K562 (cell line): ENCODE data around the gene KRTAP5-6. TPM values are rescaled to one million over a fixed set of nuclear protein-coding genes. Genes with fewer than 3 reads are reported as not detected.

Experiments
- ATAC-seq: fragments of 200-7000 bp; cut with Tn5 transposase; 3 replicates; pipeline ENCODE4 v1.9.1; 2020; ENCODE audit warnings: moderate library complexity
- BruUV-seq: library from RNA; stranded (reverse); fragments of 400-500 nt; replicated peaks from 2 replicates; lab custom pipeline; 2021; lab: Mats Ljungman, UMichigan
- CTCF ChIA-PET: fragments of 300-600 bp; formaldehyde crosslinking; extraction: SDS; loops from one replicate; lab custom pipeline; 2021; ENCODE audit warnings: low intra/inter-chr PET ratio; lab: Yijun Ruan, JAX
- POLR2A ChIA-PET: fragments of 300-600, 350-650 bp; sonication (Branson Sonifier 250); formaldehyde crosslinking; extraction: SDS; loops from one replicate; lab custom pipeline; 2021; ENCODE audit warnings: antibody characterized with exemption, inconsistent platforms; lab: Yijun Ruan, JAX
- DNase-seq, 4 experiments: peaks; one replicate each; pipeline versions ENCODE4 v3.0.0 to v3.0.0-alpha.2; 2011 to 2018; ENCODE audit warnings: low spot score in 3 of 4, mixed read lengths in 3 of 4; ENCODE audit errors: extremely low read depth in 1 of 4
- FAIRE-seq: peaks from 2 replicates; lab custom pipeline; 2011; peaks lifted over from hg19 to GRCh38; lab: Jason Lieb, UNC
- H2AFZ ChIP-seq: 2 replicates; pipeline ENCODE4 v1.6.0; 2011; ENCODE audit warnings: low read depth, low read length, control low read depth, inconsistent platforms
- H3K27ac ChIP-seq: fragments of 200-600 bp; 3 replicates; pipeline ENCODE4 v1.8.0; 2011; ENCODE audit warnings: low read depth, mild to moderate bottlenecking, control low read depth, inconsistent platforms, low read length, moderate library complexity, mixed read lengths; ENCODE audit errors: extremely low read depth
- H3K27me3 ChIP-seq, 2 experiments: fragments of 300-600 bp in 1 of 2; 2 replicates in 1 of 2; 3 replicates in 1 of 2; pipeline versions ENCODE4 v1.6.0 to v1.8.0; 2011; ENCODE audit warnings: inconsistent platforms in 2 of 2, low read length in 2 of 2, mild to moderate bottlenecking in 1 of 2, mixed read lengths in 1 of 2, moderate library complexity in 1 of 2; ENCODE audit not compliant: control insufficient read depth in 2 of 2, insufficient read depth in 2 of 2
- H3K36me3 ChIP-seq: fragments of 300-600 bp; 3 replicates; pipeline ENCODE4 v1.8.0; 2011; ENCODE audit warnings: mild to moderate bottlenecking, low read length, inconsistent platforms; ENCODE audit not compliant: control insufficient read depth, insufficient read depth
- H3K4me1 ChIP-seq, 2 experiments: fragments of 200-600 bp in 1 of 2; replicated peaks in 1 of 2; 2 replicates in 1 of 2; 3 replicates in 1 of 2; pipeline versions ENCODE4 v1.5.1 to v1.8.0; 2011; ENCODE audit warnings: inconsistent platforms in 2 of 2, low read length in 2 of 2, mild to moderate bottlenecking in 1 of 2, mixed read lengths in 1 of 2, moderate library complexity in 1 of 2; ENCODE audit not compliant: control insufficient read depth in 2 of 2, insufficient read depth in 2 of 2
- H3K4me2 ChIP-seq: 2 replicates; pipeline ENCODE4 v1.6.1; 2011; ENCODE audit warnings: low read length, control low read depth, inconsistent platforms, mixed read lengths; ENCODE audit not compliant: insufficient read depth
- H3K4me3 ChIP-seq: fragments of 200-600 bp; sonication (generic), shearing (Covaris generic); 2 replicates; pipeline ENCODE4 v1.5.1; 2016; ENCODE audit warnings: control low read depth, inconsistent platforms
- H3K79me2 ChIP-seq: fragments of 200-600 bp; 3 replicates; pipeline ENCODE4 v1.8.0; 2011; ENCODE audit warnings: low read length, inconsistent platforms; ENCODE audit not compliant: control insufficient read depth, insufficient read depth
- H3K9ac ChIP-seq, 2 experiments: 2 replicates each; pipeline versions ENCODE4 v1.6.0 to v1.6.1; 2011; ENCODE audit warnings: low read depth in 2 of 2, low read length in 2 of 2, control low read depth in 1 of 2, inconsistent platforms in 1 of 2, mild to moderate bottlenecking in 1 of 2, mixed read lengths in 1 of 2; ENCODE audit not compliant: insufficient read depth in 1 of 2
- H3K9me1 ChIP-seq: one replicate; pipeline ENCODE4 v1.6.0; 2011; ENCODE audit warnings: inconsistent platforms, mild to moderate bottlenecking, low read length, moderate library complexity; ENCODE audit not compliant: control insufficient read depth, insufficient read depth
- H3K9me3 ChIP-seq: replicated peaks from 2 replicates; pipeline ENCODE4 v1.5.1; 2011; ENCODE audit warnings: low read depth, low read length, inconsistent platforms; ENCODE audit not compliant: control insufficient read depth, insufficient read depth
- H4K20me1 ChIP-seq: replicated peaks from 2 replicates; pipeline ENCODE4 v1.6.1; 2011; ENCODE audit warnings: low read length, inconsistent platforms, mixed read lengths; ENCODE audit not compliant: control insufficient read depth, insufficient read depth
- ESRRA ChIP-seq: fragments of 450-650 bp; IDR thresholded peaks from 2 replicates; pipeline ENCODE4 v1.6.1; 2014; ENCODE audit warnings: low read depth, mild to moderate bottlenecking, moderate library complexity, borderline replicate concordance
- HDAC2 ChIP-seq: fragments of 450-650 bp; IDR thresholded peaks from 2 replicates; pipeline ENCODE4 v1.6.1; 2016; ENCODE audit warnings: mild to moderate bottlenecking
- MAFG ChIP-seq: fragments of 450-650 bp; conservative IDR thresholded peaks from 2 replicates; pipeline ENCODE4 v1.6.1; 2016; ENCODE audit warnings: missing genetic modification characterization, missing compliant biosample characterization
- MEF2D ChIP-seq: conservative IDR thresholded peaks from 2 replicates; pipeline ENCODE4 v1.6.1; 2016; ENCODE audit warnings: low read depth, missing genetic modification characterization, missing compliant biosample characterization
- PYGO2 ChIP-seq: fragments of 450-650 bp; IDR thresholded peaks from 2 replicates; pipeline ENCODE4 v1.6.1; 2016; ENCODE audit warnings: mild to moderate bottlenecking, missing genetic modification characterization, moderate library complexity, missing compliant biosample characterization
- SMARCA5 ChIP-seq: fragments of 450-650 bp; IDR thresholded peaks from 2 replicates; pipeline ENCODE4 v1.6.1; 2016
- SP2 ChIP-seq: IDR thresholded peaks from 2 replicates; pipeline ENCODE4 v1.6.1; 2011; ENCODE audit warnings: mild to moderate bottlenecking, low read depth, low read length, moderate library complexity; ENCODE audit not compliant: poor library complexity, severe bottlenecking; ENCODE audit errors: extremely low read depth
- ZC3H11A ChIP-seq: IDR thresholded peaks from 2 replicates; pipeline ENCODE4 v1.6.1; 2012; ENCODE audit warnings: low read depth, low read length, improper control_type of control experiment
- ZFX ChIP-seq: sonication (generic); formaldehyde crosslinking; IDR thresholded peaks from 2 replicates; pipeline ENCODE4 v1.8.0; 2022; ENCODE audit warnings: mild to moderate bottlenecking, missing genetic modification reagents, moderate library complexity
- WGBS: fragments of 100-300 bp; shearing (Covaris generic); methylation state at CpG from one replicate; pipeline ENCODE4 v1.1.6; 2016; ENCODE audit warnings: low coverage, mixed read lengths; ENCODE audit not compliant: insufficient coverage; ENCODE audit errors: missing lambda C conversion rate; 5-methylcytosine and 5-hydroxymethylcytosine counted together
- in situ Hi-C: fragments of 300-500 bp; cut with MboI; formaldehyde crosslinking; loops from 4 replicates; pipeline ENCODE4 v1.15.0; 2018; ENCODE audit warnings: inconsistent platforms, mixed read lengths
- intact Hi-C: fragments of 100-400 bp; cut with micrococcal nuclease; formaldehyde crosslinking; loops from 2 replicates; pipeline ENCODE4 v1.14.2; 2022
- polyA plus RNA-seq, 8 experiments: library from polyadenylated mRNA; depleted of rRNA in 4 of 8; stranded (reverse) in 5 of 8; unstranded in 3 of 8; fragments of >200 nt; fragmentation: Nextera tagmentation in 2 of 8; fragmentation: Illumina TruSeq in 1 of 8; extraction: Ambion mirVana in 2 of 8; extraction: Trizol in 1 of 8; gene quantifications; 2 replicates each; pipeline versions ENCODE4 v1.2.1 to v1.2.3, GENCODE V29; 2011 to 2014; ENCODE audit warnings: inconsistent platforms in 1 of 8, missing spikeins in 1 of 8
- total RNA-seq, 7 experiments: library from RNA; depleted of rRNA in 6 of 7; stranded (reverse); fragments of >200 nt in 6 of 7; fragmentation: Illumina TruSeq in 2 of 7; extraction: Trizol in 2 of 7; gene quantifications; 2 replicates each; pipeline versions ENCODE4 v1.2.1 to v1.2.3, GENCODE V29; 2011 to 2021; ENCODE audit warnings: low replicate concordance in 1 of 7
- TF ChIP-seq, protein P1 (sequence below): fragments of 450-650 bp; IDR thresholded peaks from 2 replicates; pipeline ENCODE4 v1.7.1; 2018; ENCODE audit warnings: mild to moderate bottlenecking, low read depth; ENCODE audit not compliant: partially characterized antibody

Gene KRTAP5-6
- total and polyA plus RNA-seq, 9 of the 15 experiments (the other 6 are each of a cell fraction or from before 2014, with no cell fraction given), result not detected

GRCh38 chr11:1707751-1708150 is 10.8 kb downstream of the KRTAP5-6 start:
- Histone ChIP-seq H3K9me1 (no peaks in the 10 kb centered on the region), H3K4me3 (no peak overlapping the region), H3K9me3 (no peaks in the 10 kb centered on the region), H3K79me2 (no peaks in the 10 kb centered on the region), H3K36me3 (no peaks in the 10 kb centered on the region), H3K4me1 (no peaks in the 10 kb centered on the region), H2AFZ (no peak overlapping the region), H3K27ac (no peak overlapping the region), H3K27me3 (peaks cover 15 to 37% of the 10 kb centered on the region in 2 experiments; a peak in 4 of 5 replicates), H3K4me2 (no peak overlapping the region), H3K9ac (no peak overlapping the region), H4K20me1 (no peaks in the 10 kb centered on the region)
- WGBS, result 0% methylated on average over 4 of the region's 4 CpGs
- FAIRE-seq, result no peak
- no peak for ATAC-seq
- TF ChIP-seq PYGO2 (tag) (no peak), MEF2D (tag) (no peak), ZC3H11A (no peak), HDAC2 (no peak), MAFG (tag) (no peak), SMARCA5 (no peak), ESRRA (no peak), ZFX (CRISPR knock-in tag) (no peak), SP2 (no peak)
- TF ChIP-seq, protein P1, sequence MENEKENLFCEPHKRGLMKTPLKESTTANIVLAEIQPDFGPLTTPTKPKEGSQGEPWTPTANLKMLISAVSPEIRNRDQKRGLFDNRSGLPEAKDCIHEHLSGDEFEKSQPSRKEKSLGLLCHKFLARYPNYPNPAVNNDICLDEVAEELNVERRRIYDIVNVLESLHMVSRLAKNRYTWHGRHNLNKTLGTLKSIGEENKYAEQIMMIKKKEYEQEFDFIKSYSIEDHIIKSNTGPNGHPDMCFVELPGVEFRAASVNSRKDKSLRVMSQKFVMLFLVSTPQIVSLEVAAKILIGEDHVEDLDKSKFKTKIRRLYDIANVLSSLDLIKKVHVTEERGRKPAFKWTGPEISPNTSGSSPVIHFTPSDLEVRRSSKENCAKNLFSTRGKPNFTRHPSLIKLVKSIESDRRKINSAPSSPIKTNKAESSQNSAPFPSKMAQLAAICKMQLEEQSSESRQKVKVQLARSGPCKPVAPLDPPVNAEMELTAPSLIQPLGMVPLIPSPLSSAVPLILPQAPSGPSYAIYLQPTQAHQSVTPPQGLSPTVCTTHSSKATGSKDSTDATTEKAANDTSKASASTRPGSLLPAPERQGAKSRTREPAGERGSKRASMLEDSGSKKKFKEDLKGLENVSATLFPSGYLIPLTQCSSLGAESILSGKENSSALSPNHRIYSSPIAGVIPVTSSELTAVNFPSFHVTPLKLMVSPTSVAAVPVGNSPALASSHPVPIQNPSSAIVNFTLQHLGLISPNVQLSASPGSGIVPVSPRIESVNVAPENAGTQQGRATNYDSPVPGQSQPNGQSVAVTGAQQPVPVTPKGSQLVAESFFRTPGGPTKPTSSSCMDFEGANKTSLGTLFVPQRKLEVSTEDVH, result no peak
- CTCF ChIA-PET, result no interaction called here
- no TSS peak for BruUV-seq
- in situ Hi-C loops, result no loop called here
- no peak for DNase-seq
- POLR2A ChIA-PET, result interaction anchor here (1.4 kb wide), 1 partner anchor 25 kb away, joined by 3 read pairs; no protein-coding TSS in a partner anchor
- intact Hi-C loops, result no loop called here
